CD4-positive, alpha-beta T cell treated with Interferon gamma for 1 hour (primary cell): Measurements from ENCODE around the gene CTDP1.

Source experiments
- DNase-seq: peaks from one replicate; pipeline ENCODE4 v3.0.0-alpha.2; 2020

Gene CTDP1

GRCh38 chr18:79800371-79801180, 121.0 kb downstream of the CTDP1 start:
- no peak for DNase-seq

DNA sequence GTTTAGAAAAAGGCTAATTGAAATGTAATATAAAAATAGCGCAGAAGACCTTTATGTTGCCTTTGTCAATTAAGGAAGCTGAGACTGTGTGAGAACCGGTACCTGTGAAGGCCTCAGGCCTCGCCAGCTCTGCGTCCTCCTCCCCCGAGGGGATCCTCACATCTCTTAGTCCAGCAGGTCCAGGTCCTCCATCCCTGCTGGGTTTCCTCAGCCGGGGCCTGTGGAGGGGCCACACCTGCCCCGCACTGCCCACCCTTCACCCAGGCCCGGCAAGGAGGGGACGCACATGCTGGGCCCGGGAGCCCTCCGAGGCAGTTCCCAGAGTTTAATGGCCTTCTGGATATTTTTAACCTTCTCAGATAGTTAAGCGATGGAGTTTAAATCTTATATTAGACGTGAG, 121.6 kb downstream of the CTDP1 start:
- no peak for DNase-seq

- DNase-seq = no peak
Measured at GRCh38 chr18:79801641-79802040, 122.0 kb downstream of the CTDP1 start.

- no peak for DNase-seq
Measured at GRCh38 chr18:79802298-79802697, 122.7 kb downstream of the CTDP1 start.

- no peak for DNase-seq
Measured at GRCh38 chr18:79803611-79804051, 124.0 kb downstream of the CTDP1 start.
